Transverse colon (tissue), 3 donors: Measurements from ENCODE around the gene LRRC10B.

Experiments
- EP300 ChIP-seq: sonication (generic); formaldehyde crosslinking; IDR thresholded peaks from one replicate; pipeline ENCODE4 v1.6.1; 2017; ENCODE audit warnings: antibody characterized with exemption, low read depth
- TF ChIP-seq, protein P1 (sequence below), 5 experiments: fragments of 200-600 bp in 3 of 5; fragments of 450-650 bp in 2 of 5; sonication (generic) in 3 of 5; IDR thresholded peaks; 1 replicate in 2 of 5; 2 replicates in 3 of 5; pipeline ENCODE4 v1.5.1; 2016 to 2017; ENCODE audit warnings: antibody characterized with exemption in 5 of 5, inconsistent platforms in 3 of 5, mild to moderate bottlenecking in 2 of 5, moderate library complexity in 1 of 5

DNA sequence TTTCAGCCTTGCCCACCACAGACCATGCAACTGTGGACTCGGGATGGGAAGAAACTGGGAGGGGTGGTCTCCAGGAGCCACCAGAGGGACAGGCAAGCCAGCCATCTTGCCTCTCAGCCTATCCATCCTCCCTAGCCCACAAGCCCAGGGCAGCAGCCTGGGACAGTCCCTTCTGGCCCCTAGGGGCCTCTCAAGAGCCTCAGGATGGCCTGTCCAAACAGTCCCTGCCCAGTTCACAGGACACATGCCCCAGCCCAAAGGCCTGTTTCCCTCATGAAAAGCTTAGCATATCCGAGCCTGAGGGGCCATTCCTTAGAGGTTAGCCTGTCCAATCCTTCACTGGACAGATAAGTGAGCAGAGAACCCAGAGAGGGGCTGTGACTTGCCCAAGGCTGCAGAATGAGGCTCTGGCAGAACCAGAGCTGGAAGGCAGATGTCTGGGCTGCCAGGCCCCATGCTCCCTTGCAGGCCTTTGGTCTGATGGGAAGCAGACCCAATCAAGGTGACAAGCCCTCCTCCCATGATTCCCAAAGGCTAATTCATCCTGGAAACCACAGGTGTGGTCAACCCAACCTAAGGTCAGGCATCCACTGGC lies 28.2 kb downstream of the LRRC10B start:
- no peak for TF ChIP-seq EP300
- TF ChIP-seq, protein P1, sequence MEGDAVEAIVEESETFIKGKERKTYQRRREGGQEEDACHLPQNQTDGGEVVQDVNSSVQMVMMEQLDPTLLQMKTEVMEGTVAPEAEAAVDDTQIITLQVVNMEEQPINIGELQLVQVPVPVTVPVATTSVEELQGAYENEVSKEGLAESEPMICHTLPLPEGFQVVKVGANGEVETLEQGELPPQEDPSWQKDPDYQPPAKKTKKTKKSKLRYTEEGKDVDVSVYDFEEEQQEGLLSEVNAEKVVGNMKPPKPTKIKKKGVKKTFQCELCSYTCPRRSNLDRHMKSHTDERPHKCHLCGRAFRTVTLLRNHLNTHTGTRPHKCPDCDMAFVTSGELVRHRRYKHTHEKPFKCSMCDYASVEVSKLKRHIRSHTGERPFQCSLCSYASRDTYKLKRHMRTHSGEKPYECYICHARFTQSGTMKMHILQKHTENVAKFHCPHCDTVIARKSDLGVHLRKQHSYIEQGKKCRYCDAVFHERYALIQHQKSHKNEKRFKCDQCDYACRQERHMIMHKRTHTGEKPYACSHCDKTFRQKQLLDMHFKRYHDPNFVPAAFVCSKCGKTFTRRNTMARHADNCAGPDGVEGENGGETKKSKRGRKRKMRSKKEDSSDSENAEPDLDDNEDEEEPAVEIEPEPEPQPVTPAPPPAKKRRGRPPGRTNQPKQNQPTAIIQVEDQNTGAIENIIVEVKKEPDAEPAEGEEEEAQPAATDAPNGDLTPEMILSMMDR (IDR thresholded peaks at IDR 0.05), result no peak
